ENCODE data around the gene ZNF789. TPM values are rescaled to one million over a fixed set of nuclear protein-coding genes. Genes with fewer than 3 reads are reported as not detected.

The ZNF789 gene
- total RNA-seq, 1 donor from 2014 or later = 5.2 TPM

DNA sequence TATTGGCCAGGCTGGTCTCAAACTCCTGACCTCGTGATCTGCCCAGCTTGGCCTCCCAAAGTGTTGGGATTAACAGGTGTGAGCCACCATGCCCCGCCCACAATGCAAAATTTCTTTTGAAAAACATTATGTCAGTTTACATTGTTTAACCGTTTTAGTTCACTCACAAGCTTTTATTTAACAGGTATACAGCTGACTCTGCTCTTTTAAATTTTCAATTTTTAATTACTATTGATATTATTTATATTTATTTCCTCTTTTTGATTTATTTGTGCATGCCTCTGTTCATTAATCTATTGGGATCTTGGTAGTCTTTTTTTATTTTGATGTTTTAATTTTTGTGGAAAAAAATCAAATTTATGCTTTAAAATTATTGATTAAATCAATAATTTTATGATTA is 48.7 kb downstream of the ZNF789 start:
- Histone ChIP-seq H3K4me3 (ENCODE audit: low read depth, low read length) (no peak overlapping the region), H3K36me3 (ENCODE audit: control insufficient read depth, insufficient read depth, low read length) (no peaks in the 10 kb centered on the region), H3K27me3 (ENCODE audit: control insufficient read depth, insufficient read depth, low read length) (no peaks in the 10 kb centered on the region)
- TF ChIP-seq, protein P1, sequence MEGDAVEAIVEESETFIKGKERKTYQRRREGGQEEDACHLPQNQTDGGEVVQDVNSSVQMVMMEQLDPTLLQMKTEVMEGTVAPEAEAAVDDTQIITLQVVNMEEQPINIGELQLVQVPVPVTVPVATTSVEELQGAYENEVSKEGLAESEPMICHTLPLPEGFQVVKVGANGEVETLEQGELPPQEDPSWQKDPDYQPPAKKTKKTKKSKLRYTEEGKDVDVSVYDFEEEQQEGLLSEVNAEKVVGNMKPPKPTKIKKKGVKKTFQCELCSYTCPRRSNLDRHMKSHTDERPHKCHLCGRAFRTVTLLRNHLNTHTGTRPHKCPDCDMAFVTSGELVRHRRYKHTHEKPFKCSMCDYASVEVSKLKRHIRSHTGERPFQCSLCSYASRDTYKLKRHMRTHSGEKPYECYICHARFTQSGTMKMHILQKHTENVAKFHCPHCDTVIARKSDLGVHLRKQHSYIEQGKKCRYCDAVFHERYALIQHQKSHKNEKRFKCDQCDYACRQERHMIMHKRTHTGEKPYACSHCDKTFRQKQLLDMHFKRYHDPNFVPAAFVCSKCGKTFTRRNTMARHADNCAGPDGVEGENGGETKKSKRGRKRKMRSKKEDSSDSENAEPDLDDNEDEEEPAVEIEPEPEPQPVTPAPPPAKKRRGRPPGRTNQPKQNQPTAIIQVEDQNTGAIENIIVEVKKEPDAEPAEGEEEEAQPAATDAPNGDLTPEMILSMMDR (IDR thresholded peaks at IDR 0.05; ENCODE audit: insufficient read depth, low read length, poor library complexity, severe bottlenecking) = no peak
- DNase-seq (ENCODE audit: low read depth) = no peak

DNA sequence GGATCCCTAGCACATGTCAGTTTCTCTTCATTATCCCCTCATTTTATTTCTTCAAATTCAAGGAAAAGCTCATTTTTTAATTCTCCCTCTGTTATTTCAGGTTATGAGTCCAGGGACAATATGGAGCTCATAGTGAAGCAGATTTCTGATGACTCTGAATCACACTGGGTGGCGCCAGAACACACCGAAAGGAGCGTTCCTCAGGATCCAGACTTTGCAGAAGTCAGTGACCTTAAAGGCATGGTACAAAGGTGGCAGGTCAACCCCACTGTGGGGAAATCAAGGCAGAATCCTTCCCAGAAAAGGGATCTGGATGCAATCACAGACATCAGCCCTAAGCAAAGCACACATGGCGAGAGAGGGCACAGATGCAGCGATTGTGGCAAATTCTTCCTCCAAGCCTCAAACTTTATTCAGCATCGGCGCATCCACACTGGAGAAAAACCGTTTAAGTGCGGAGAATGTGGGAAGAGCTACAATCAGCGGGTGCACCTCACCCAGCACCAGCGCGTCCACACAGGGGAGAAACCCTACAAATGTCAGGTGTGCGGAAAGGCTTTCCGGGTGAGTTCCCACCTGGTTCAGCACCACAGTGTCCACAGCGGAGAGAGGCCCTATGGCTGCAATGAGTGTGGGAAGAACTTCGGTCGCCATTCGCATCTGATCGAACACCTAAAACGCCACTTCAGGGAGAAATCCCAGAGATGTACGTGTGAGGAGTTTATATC is 53.2 kb downstream of the ZNF789 start:
- no peaks in the 10 kb centered on the region for H3K27me3 ChIP-seq (ENCODE audit: control insufficient read depth, insufficient read depth, low read length)
- H3K36me3 ChIP-seq (ENCODE audit: control insufficient read depth, insufficient read depth, low read length) = no peaks in the 10 kb centered on the region
- DNase-seq (ENCODE audit: low read depth) = no peak
- TF ChIP-seq, protein P1 (IDR thresholded peaks at IDR 0.05; ENCODE audit: insufficient read depth, low read length, poor library complexity, severe bottlenecking) = no peak
- no peak overlapping the region for H3K4me3 ChIP-seq (ENCODE audit: low read depth, low read length)

DNA sequence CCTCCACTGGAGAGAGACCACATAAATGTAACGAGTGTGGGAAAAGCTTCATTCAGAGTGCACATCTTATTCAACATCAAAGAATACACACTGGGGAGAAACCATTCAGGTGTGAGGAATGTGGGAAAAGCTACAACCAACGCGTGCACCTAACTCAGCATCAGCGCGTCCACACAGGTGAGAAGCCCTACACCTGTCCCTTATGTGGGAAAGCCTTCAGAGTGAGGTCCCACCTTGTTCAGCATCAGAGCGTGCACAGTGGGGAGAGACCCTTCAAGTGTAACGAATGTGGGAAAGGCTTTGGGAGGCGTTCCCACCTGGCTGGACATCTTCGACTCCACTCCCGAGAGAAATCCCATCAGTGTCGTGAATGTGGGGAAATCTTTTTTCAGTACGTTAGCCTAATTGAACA is 58.7 kb downstream of the ZNF789 start:
- DNase-seq (ENCODE audit: low read depth) = no peak
- H3K27me3 ChIP-seq (ENCODE audit: control insufficient read depth, insufficient read depth, low read length) = no peaks in the 10 kb centered on the region
- peaks cover 4% of the 10 kb centered on the region for H3K36me3 ChIP-seq (ENCODE audit: control insufficient read depth, insufficient read depth, low read length)
- TF ChIP-seq, protein P1 (IDR thresholded peaks at IDR 0.05; ENCODE audit: insufficient read depth, low read length, poor library complexity, severe bottlenecking) = no peak
- no peak overlapping the region for H3K4me3 ChIP-seq (ENCODE audit: low read depth, low read length)

DNA sequence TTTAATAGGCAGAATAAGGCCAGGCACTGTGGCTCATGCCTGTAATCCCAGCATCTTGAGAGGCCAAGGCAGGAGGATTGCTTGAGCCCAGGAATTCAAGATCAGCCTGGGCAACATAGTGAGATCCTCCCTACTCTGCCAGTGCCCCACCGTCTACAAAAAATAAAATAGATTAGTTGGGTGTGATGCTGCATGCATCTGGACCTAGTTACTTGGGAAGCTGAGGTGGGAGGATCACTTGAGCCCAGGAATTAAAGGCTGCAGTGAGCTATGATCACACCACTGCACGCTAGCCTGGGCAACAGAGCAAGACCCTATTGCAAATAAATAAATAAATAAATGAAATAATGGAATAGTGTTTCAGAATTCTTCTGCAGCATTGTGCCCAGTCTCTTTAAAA is 63.0 kb downstream of the ZNF789 start:
- Histone ChIP-seq H3K36me3 (ENCODE audit: control insufficient read depth, insufficient read depth, low read length) (peaks cover 4% of the 10 kb centered on the region), H3K4me3 (ENCODE audit: low read depth, low read length) (no peak overlapping the region), H3K27me3 (ENCODE audit: control insufficient read depth, insufficient read depth, low read length) (no peaks in the 10 kb centered on the region)
- TF ChIP-seq, protein P1 (IDR thresholded peaks at IDR 0.05; ENCODE audit: insufficient read depth, low read length, poor library complexity, severe bottlenecking) = no peak
- DNase-seq (ENCODE audit: low read depth) = no peak

Other genes starting within 250 kb of the ZNF789 start
- gene MYH16, start 200.1 kb upstream of the ZNF789 start, total RNA-seq = 0.89 and 5.6 TPM in 2 replicates
- 185 and 216 TPM in 2 replicates for gene ARPC1A, start 147.0 kb upstream of the ZNF789 start, total RNA-seq
- gene ARPC1B, start 98.2 kb upstream of the ZNF789 start, total RNA-seq = 385 and 460 TPM in 2 replicates
- 123 and 133 TPM in 2 replicates for gene PDAP1, start 64.3 kb upstream of the ZNF789 start, total RNA-seq
- 146 and 153 TPM in 2 replicates for gene BUD31, start 63.9 kb upstream of the ZNF789 start, total RNA-seq
- 5.6 and 13.2 TPM in 2 replicates for gene PTCD1, start 34.1 kb upstream of the ZNF789 start, total RNA-seq
- 31.7 and 38.4 TPM in 2 replicates for gene CPSF4, start 33.9 kb upstream of the ZNF789 start, total RNA-seq
- gene ATP5MF, start 6.7 kb upstream of the ZNF789 start, total RNA-seq = 1,123 and 1,863 TPM in 2 replicates
- 15.2 and 25.9 TPM in 2 replicates for gene ZNF394, start 27.4 kb downstream of the ZNF789 start, total RNA-seq
- 10.0 and 11.5 TPM in 2 replicates for gene ZKSCAN5, start 31.8 kb downstream of the ZNF789 start, total RNA-seq
- 7.6 and 8.2 TPM in 2 replicates for gene FAM200A, start 79.2 kb downstream of the ZNF789 start, total RNA-seq
- 48.0 and 54.4 TPM in 2 replicates for gene ZNF655, start 85.8 kb downstream of the ZNF789 start, total RNA-seq
- gene TMEM225B, start 125.4 kb downstream of the ZNF789 start, total RNA-seq = 0.27 TPM in 1 of 2 replicates, not detected in the other
- gene ZSCAN25, start 144.1 kb downstream of the ZNF789 start, total RNA-seq = 12.9 and 13.1 TPM in 2 replicates
- gene CYP3A5, start 207.1 kb downstream of the ZNF789 start, total RNA-seq = 0.25 TPM in 1 of 2 replicates, not detected in the other